ENCODE results near the gene NR2C2.
"Not testable (repeated sequence)": the region's sequence is repeated elsewhere in the genome, so short reads cannot be mapped to it uniquely, and the experiment has no call there.

Gene NR2C2

DNA sequence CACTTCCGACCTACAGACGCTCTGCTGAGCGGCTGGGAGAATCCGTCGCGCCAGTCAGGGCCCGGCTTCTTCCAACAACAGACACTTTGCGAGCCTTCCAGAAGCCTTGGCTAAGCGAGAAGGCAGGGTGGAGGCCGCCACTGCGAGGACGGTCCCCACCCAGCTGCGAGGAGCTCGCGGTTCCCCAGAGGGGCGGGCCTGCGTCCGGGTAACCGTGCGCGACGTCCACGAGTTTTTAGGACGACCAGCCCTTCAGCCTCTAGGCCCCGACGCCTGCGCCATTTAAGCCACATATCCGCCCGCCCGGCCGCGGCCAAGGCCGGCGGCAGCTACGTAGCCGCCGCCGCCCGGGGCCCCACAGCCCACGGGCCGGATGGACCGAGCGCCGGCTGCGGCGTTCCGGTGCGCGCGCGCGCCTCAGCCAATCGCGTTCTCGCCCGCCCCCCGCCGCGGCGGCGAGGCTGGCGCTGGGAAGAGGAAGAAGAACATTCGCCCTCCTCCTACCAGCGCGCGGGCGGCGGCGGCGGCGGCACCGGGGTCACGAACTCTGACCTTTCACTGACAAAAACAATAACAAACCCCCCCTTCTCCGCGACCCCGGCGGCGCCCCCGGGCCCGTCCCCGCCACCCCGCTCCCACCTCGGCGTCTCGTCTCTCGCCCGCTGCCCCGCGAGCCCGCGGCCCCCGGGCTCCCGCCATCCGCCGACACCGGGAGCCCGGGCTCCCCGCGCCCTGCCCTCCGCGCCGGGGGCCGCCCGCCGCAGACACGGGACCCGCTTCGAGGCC is at the start of gene NR2C2:
NR2C2 (plus strand) TSS at position 484 of the 786 bp plus-strand sequence. CDS start 56,332 bp downstream, outside the sequence.
- DNase-seq, result peak; percentile 55

DNA sequence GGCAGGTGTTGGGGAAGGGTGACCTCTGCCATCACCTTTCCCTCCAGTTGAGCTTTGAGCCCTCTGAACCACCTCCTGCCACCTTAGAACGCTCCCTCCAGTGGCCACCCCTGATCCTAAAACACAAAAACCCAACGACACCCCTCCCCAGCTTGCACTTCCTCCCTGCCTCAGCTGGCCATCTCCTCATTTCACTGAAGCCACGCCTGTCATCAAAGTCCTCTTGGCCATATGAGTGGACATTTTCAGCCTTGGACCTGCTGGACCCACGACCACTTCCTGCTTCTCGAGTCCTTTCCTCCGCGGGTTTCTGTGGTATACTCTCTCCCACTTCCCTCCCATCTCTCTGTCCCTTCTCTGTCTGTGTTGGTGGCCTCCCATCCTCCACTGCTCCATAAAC is 48.5 kb upstream of the NR2C2 start:
- DNase-seq, result no peak

DNA sequence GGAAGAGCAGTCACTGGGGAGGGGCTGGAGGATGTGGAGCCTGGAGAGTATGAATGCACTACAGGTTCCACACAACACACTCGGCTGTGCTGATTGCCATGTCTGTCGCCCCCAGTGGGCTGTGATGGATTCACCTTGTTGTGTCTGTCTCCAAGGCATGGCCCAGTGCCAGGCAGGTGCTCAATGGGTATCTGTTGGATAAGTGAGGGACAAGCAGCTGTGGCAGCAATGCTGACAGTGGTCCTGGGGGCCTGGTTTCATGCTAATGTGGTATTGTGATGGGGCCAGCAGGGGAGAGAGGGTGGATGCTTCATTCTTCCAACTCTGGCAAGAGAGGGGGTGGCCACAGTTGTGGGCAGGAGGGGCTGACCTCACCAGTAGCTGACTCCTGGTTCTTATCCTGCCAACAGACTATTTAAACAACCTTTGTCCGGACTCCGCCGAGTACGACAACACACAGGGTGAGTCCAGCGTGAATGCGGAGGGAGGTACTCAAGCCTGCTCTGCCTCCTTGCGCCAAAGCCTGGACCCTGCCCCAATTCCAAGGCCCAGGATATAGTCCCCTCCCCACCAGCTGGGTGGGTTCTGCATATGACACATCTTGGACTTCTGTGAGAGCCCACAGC is 47.3 kb upstream of the NR2C2 start:
- no peak for DNase-seq

DNA sequence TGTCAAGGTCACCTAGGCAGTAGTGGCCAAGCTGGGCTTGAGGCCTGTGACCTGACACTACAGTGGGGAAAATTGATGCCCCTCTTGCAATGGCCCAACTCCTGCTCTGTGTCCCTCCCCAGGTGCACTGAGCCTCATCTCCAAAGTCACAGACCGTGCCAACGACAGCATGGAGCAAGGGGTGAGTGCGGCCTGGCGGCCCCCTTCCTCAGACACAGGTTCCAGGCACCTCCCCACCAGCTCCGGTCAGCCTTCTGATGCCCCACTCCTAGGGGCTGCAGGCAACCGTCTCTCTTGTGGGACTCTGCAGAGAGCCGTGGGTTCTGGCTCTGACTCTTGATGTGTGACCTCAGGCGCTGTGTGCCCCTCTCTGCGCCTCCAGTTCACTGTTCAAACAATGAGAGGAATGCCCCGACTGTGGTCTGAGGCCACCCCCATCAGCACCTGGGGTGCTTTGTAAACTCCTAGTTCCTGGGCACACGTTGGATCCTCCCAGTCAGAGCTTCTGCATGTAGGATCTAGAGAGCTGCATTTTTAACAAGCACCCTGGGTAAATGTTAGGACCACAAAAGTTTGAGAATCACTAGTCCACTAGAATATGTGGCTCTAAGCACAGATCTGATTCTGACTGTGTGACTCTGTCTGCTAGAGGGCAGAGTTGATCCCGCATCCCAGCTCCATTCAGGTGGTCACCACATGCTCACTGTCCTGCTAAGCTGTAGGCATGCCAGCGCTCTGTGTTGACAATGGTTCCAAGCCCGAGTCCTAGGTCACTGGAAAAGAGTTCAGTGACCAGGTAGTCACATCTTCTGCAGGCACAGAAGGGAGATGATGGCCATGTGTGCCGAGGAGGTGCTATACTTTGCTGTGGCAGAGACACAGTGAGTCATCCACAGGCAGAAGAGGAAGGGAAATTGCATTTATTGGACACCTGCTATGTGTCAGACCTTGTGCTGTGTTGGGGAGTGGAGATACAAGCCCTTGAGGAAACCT is 46.2 kb upstream of the NR2C2 start:
- DNase-seq, result no peak

DNA sequence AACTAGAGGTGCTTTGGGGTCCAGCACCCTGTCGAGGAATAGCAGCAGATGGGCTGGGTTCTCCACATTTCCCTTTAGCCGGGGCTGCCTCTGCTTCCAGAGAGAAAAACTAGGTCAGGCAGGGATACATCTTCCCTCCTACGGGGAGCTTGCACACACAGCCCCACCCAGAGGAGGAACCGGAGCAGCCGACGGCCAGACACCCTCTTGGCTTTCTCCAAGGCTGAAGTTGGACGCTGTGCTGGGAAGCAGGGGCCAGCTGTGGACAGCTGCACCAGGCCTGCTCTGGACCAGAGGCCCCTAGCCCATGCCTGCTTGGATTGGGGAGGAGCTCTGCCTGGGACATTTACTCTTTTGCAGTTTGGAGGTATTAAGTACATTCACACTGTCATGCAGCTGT is 44.7 kb upstream of the NR2C2 start:
- no peak for DNase-seq

DNA sequence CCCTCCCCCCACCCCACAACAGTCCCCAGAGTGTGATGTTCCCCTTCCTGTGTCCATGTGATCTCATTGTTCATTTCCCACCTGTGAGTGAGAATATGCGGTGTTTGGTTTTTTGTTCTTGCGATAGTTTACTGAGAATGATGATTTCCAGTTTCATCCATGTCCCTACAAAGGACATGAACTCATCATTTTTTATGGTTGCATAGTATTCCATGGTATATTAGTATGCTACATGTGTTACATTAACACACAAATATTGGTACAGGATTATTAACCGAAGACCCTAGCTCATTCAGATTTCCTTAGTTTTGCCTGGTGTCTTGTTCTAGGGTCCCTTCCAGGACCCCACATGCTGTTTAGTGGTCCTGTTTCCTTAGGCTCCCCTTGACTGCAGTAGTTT is 43.9 kb upstream of the NR2C2 start:
- not testable (repeated sequence) for DNase-seq

DNA sequence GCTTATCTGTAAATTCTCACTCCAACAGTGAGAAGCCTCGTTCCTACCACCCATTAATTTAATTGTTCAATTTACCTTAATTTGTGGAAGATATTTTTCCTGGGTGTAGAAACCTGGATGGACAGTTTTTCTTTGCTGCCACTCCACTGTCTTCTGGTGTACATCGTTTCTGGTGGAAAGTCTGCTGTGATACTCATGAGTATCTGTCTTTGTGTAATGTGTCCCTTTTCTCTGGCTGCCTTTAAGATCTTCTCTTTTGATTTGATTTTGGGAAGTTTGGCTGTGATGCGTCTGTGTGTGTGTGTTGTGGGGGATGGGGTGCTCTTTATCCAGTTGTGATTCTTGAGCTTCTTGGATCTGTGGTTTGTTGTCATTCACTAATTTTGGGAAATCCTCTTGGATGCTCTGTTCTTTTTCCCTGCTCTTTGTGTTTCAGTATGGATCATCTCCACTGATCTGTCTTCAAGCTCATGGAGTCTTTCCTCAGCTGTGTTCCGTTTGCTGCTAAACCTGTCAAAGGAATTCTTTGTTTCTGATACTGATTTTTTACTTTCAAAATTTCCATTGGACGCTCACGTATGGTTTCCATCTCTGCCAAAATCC is 42.2 kb upstream of the NR2C2 start:
- DNase-seq, result no peak

DNA sequence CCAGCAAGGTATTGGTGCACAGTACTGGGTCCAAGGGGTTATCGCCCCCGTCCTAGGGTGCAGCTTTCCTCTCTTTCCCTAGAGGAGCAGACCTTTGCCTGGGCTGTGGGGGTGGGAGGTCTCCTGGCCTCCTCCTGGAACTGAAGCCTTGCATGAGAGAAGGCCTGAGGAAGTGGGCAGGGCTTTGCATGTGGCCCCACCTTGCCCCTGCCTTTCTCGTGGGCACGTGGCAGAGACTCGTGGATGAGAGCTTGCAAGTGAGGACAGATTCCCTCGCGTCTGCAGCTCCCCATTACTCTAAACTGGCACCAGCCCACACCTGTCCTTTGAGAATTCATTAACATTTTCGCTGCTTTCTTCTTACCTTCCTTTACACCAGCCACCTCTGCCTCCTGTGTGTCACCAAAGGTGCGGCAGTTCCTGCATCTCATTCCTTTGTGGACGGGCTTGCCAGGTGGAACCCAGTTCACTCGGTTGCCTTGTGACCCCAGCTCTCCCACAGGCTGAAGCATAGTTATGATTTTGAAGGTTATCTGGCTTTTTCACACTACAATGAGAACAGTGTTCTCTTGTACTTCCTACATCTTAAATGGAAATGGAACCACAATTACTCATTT is 40.9 kb upstream of the NR2C2 start:
- DNase-seq, result no peak

DNA sequence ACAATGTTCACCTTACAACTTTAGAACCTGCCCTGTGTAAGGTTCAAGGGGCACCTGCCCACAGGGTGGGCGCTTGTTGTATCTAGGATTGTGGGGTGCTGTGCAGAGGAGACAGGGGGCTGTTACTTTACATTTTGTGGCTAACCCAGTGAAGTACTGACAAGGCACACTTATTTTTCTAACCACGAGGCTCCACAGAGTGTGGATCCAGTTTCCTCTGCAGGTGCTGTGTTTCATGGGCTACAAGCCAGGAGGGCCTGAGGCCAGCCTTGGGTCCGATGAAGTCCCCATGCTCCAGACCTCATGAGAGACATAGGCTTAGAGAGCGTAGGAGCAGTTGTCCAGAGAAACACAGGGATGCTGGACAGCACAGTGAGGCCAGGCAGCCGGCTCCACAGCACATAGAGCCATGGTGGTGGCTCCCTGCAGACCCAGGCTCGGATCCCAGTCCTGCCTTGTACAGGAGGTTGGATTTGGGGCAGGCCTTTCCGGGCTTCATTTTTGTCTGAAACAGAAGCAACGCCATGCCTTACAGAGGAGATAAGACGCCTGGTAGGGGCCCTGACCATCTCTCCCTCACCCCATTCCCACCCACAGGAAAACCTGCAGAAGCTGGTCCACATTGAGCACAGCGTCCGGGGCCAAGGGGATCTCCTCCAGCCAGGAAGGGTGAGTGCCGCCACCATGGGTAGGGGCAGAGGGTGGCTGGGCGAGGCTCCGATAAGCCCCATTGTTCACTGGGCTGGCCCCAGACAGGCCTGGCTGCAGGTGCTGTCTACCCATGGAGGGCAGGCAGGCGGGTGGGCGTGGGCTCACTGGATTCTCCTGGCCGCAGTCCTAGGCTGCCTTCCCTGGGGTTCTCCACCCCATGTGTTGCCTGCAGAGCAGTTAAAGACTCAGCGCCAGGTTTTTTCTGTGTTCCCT is 40.1 kb upstream of the NR2C2 start:
- no peak for DNase-seq

DNA sequence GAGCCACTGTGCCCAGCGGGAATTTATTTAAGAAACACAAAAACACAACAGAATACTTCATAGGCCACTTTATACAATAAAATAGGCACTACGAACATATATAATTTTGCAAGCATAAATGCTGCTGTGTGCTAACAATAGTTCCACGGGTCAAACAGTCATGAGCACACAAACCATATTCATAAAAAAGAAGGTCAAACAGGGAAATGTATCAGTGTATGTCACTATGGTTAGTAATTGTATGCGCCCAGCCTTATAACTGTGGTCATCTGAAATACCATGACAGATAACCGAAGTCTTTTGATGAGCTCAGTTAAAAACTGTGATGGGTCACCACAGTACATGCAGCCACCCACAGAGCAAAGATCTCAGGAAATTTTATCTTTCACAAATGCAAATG is 38.1 kb upstream of the NR2C2 start:
- no peak for DNase-seq

DNA sequence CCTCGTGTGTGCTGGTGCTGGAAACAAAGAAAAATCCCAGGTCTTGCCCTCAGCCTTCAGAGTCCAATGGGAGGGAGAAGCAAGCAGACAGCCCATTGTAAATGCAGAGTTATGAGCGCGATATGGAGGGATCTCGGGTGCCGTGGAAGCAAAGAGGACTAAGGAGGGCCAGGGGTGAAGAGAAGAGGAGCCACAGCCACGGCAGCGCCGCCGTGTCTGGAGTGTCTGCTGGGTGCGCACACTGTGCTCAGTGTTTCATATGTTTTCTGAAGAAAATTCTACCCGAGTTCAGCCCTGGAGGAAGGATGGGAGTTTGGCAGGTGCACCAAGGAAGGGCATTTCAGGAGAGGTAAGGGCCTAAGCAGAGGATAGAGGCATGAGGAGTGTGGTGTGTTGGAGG is 35.7 kb upstream of the NR2C2 start:
- no peak for DNase-seq

DNA sequence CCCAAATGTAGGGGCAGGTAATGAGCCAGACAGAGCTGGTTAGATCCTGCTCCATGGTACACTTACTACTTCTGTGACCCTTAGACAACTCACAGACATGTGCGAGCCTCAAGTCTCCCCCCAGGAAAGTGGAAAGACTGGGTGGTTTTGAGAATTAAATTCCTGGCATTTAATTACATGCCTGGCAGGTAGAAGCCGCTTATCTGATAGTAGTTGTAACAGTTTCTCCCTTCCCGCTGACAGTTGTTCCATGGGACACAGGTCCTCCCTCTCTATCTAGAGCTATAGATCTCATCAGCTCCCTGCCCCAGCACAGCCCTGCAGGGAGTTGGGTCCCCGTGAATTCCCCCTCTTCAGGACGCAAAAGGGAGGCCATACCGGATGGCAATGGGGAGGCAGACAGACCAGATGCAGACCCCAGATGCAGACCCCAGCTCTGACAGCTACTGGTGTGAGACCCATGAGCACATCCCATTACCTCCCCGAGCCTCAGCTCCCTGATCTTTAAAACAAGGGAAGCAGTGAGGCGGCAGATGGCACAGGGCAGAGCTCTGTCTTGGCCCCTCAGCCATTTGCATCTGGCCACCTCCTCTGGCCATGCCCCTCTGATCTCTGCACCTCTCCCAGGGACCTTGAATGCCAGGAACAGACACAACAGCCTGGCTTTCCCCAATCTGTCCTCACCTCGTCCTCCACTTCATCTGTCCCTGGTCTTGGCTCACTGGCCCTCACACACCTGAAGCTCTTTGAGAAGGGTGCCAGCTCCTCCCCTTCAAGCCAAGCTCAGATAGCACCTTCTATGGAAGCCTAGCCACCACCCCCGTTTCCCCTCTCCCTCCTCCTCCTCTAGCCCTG is 34.1 kb upstream of the NR2C2 start:
- DNase-seq, result no peak

DNA sequence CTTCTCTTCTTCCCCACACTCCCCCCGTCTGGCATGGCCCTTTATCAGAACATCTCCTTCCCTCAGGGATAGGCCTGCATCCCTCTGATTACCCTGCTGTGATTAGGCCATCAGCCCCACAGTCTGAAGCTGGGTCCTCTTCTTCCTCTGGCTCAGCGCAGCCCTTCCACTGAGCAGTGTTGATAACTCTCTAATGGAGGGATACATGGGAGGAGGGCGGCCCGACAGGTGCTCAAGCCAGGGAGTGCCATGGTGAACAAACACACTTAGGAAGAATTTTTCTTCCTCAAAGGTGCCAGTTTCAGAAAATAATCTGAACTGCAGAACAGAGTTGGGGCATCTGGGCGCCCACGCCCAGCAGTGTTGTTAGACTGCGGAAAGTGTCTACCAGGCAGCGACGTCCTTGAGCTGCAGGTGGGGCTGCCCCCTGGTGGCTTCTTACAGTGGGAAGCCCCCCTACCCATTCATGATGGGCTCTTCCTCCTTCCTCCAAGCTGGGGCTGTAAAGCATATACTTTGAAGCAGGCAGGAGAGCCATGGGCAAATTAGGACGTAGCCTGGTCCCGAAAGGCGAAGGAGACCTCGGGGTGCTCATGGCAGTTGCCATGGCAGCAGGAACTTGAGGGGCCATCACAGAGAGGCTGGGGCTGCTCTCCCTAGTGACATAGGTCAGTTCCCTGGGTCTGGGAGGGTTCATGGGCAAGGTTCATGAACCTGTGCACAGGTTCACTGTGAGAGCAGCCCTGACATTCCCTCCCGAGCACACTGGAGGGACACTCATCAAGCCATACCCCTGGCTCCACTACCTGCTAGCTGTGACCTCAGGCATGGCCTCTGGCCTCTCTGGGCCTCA is 33.2 kb upstream of the NR2C2 start:
- no peak for DNase-seq

DNA sequence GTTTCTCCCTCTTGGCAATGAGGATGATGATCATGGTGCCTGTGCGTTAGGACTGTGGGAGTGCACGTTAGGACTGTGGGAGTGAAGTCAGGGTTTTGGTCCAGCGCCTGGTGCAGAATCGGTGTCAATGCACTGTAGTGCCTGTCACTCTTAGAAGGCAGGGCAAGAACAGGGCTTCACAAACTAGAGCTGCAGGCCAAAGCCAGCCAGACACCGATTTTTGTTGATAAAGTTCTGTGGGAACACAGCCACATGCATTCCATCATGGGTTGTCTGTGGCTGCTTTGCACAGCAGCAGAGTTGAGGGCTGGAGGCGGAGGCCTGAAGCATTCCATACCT is 32.6 kb upstream of the NR2C2 start:
- DNase-seq, result no peak

DNA sequence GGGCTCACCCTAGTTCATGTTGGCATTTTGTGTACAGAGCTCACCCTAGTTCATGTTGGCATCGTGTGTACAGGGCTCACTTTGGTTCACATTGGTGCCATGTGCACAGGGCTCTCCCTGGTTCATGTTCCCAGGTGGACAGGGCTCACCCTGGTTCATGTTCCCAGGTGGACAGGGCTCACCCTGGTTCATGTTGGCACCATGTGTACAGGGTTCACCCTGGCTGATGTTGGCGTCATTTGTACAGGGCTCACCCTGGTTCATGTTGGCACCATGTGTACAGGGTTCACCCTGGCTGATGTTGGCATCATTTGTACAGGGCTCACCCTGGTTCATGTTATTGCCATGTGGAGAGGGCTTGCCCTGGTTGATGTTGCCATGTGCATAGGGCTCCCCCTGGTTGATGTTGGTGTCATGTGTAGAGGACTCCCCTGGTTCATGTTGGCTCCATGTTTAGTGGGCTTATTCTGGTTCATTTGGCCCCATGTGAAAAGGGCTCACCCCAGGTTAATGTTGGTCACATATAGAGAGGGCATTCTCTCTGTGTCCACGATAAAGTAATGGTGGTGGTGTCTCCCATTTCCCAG is 31.7 kb upstream of the NR2C2 start:
- no peak for DNase-seq

DNA sequence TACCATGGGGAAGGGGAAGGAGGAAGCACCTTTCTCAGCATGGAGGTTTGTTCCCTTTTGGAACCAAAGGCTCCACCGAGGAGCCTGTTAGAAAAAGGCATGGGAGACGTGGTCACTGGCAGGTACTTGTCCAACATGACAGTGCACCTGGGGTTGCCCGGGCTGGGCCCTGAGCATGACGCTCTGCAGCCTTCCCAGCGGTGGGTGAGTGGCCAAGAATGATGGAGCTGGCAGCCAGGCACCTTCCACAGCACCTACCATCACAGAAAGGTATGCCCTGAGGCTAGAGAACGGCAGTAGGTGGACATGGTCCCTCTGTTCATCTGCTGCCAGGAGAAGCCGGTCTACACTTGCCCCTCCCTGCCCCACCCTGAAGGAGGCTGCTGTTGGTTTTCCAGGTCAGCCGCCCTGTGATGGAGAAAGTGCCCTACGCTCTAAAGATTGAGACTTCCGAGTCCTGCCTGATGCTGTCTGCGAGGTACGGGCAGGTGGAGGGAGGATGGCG is 29.0 kb upstream of the NR2C2 start:
- DNase-seq, result no peak

DNA sequence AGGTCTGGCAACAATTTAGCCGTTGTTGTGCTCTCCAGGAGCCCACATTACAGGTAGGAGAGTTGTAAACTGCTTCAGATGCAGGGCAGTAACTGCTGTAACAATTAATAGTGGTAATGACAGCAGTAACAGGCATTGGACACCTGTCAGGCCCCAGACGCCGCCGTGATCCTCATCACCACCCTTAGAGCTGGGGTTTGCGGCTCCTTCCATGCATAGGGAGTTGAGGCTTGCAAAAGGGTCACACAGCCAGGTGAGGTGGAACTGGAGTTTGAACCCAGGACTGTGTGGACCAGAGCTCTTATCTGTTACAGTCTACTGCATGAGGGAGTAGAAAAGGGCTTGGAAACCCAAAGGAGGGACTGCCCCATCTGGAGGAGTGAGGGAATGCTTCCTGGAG is 26.8 kb upstream of the NR2C2 start:
- no peak for DNase-seq

DNA sequence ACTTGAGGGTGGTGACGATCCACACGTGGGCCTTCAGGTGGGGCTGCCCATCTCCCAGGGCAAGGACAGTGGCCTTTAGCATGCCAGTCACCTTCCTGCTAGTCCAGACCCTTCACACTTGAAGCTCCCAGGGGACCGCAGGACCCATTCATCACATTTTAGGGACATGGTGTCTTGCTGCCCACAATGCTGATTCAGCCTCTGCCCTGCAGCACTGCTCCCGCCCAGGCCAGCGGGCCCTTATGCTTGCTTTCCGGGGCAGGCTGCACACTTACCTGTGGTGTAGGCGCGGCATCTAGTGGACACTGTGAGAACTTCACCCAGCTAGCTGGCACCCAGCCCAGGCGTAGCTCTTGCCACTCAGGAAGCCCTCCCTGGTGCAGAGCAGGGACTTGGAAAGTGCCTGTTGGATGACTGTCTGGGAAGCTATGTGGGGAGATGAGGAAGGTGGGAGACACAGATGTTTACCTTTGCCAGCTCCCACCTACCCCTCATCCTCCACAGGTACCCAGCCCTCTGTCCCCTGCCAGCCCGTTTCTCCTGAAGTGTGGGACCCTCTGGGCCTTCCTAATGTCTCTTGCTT is 26.3 kb upstream of the NR2C2 start:
- DNase-seq, result peak; percentile 80

All from kidney glomerular epithelial cell (primary cell).